Right atrium auricular region (tissue), 2 donors: Measurements from ENCODE around the gene LARP4. TPM values are rescaled to one million over a fixed set of nuclear protein-coding genes. Genes with fewer than 3 reads are reported as not detected.

Experiments used
- DNase-seq: peaks from one replicate; pipeline ENCODE4 v3.0.0-alpha.2; 2019; ENCODE audit warnings: low spot score
- H3K27ac ChIP-seq, 2 donors: fragments of 200-600 bp; sonication (generic); 1 replicate in 1 of 2; 2 replicates in 1 of 2; pipeline ENCODE4 v1.5.1; 2016 to 2019
- H3K27me3 ChIP-seq, 2 donors: fragments of 200-600 bp; sonication (generic); one replicate each; pipeline versions ENCODE4 v1.5.1 to v1.6.0; 2017 to 2019
- H3K36me3 ChIP-seq: fragments of 200-600 bp; sonication (generic); one replicate; pipeline ENCODE4 v1.5.1; 2016
- H3K4me1 ChIP-seq, 2 donors: fragments of 200-600 bp; sonication (generic); one replicate each; pipeline versions ENCODE4 v1.5.1 to v1.6.0; 2017 to 2019
- H3K4me3 ChIP-seq, 2 donors: fragments of 200-600 bp; sonication (generic); 1 replicate in 1 of 2; 2 replicates in 1 of 2; pipeline ENCODE4 v1.5.1; 2017 to 2019; ENCODE audit warnings: mild to moderate bottlenecking in 1 of 2, moderate library complexity in 1 of 2
- H3K9me3 ChIP-seq, 2 donors: fragments of 200-600 bp; sonication (generic); one replicate each; pipeline ENCODE4 v1.5.1; 2019
- total RNA-seq, 2 donors: library from RNA; depleted of rRNA; stranded (reverse); fragments of >200 nt; gene quantifications; one replicate each; pipeline ENCODE4 v1.1.0, GENCODE V29; 2016
- TF ChIP-seq, protein P1 (sequence below), 2 donors: fragments of 200-600 bp; sonication (generic); IDR thresholded peaks; one replicate each; pipeline ENCODE4 v1.5.1; 2019; ENCODE audit warnings: antibody characterized with exemption in 2 of 2

LARP4 gene
- total RNA-seq, 2 donors from 2014 or later: 42.9 to 43.0 TPM

DNA sequence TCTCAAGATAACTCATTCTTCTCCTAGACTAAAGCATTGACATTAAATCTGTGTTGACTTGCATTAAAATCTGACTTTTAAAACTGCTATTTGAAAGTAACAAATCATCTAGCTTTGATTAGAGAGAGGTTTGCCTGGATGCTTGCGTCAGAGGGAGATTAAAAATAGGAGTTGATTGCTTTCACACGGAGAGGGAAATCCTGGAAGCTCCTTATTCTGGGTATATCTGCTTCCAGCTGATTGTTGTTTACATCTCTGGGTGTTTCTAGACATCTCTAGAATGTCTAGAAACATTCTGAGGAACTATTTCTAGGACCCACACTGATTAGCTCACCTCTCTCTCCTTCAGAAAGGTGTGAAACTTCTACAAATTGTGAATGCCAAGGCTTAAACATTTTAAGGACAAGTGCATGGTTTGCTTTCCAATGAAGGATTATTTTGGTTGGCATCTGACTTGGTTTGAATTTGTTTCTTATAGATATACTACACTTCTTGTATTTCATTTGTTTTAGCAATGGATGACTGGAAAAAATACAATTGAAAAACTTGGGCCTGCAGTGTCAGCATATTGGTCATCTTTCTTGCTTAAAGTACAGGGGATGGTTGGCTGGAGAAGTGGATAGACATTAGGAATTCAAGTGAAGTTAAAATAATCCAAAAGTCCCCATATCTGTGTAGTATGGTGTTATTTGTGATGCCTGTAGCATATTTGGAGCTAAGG, 106.2 kb downstream of the LARP4 start:
- Histone ChIP-seq H3K9me3 (no peaks in the 10 kb centered on the region), H3K27ac (peak overlapping the region; percentile 98 to 99), H3K4me3 (peak overlapping the region; percentile 84 to 90), H3K36me3 (no peaks in the 10 kb centered on the region), H3K4me1 (peaks cover 0 to 57% of the 10 kb centered on the region in 2 donors), H3K27me3 (no peaks in the 10 kb centered on the region)
- TF ChIP-seq, protein P1, sequence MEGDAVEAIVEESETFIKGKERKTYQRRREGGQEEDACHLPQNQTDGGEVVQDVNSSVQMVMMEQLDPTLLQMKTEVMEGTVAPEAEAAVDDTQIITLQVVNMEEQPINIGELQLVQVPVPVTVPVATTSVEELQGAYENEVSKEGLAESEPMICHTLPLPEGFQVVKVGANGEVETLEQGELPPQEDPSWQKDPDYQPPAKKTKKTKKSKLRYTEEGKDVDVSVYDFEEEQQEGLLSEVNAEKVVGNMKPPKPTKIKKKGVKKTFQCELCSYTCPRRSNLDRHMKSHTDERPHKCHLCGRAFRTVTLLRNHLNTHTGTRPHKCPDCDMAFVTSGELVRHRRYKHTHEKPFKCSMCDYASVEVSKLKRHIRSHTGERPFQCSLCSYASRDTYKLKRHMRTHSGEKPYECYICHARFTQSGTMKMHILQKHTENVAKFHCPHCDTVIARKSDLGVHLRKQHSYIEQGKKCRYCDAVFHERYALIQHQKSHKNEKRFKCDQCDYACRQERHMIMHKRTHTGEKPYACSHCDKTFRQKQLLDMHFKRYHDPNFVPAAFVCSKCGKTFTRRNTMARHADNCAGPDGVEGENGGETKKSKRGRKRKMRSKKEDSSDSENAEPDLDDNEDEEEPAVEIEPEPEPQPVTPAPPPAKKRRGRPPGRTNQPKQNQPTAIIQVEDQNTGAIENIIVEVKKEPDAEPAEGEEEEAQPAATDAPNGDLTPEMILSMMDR (IDR thresholded peaks at IDR 0.05): no peak
- DNase-seq: no peak

DNA sequence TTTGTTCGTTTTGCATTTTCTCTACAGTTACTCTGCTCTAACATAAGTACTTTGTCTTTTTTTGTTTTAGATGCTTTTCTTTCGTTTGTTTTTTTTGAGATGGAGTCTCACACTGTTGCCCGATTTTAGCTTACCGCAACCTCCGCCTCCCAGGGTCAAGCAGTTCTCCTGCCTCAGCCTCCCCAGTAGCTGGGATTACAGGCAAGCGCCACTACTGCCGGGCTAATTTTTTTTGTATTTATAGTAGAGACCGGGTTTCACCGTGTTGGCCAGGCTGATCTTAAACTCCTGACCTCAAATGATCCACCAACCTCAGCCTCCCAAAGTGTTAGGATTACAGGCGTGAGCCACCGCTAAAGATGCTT, 106.8 kb downstream of the LARP4 start:
- H3K27ac ChIP-seq: no peak overlapping the region
- no peaks in the 10 kb centered on the region for H3K36me3 ChIP-seq
- TF ChIP-seq, protein P1 (IDR thresholded peaks at IDR 0.05): no peak
- peaks cover 0 to 57% of the 10 kb centered on the region in 2 donors for H3K4me1 ChIP-seq
- H3K27me3 ChIP-seq: no peaks in the 10 kb centered on the region
- no peak for DNase-seq
- no peak overlapping the region for H3K4me3 ChIP-seq
- H3K9me3 ChIP-seq: no peaks in the 10 kb centered on the region

DNA sequence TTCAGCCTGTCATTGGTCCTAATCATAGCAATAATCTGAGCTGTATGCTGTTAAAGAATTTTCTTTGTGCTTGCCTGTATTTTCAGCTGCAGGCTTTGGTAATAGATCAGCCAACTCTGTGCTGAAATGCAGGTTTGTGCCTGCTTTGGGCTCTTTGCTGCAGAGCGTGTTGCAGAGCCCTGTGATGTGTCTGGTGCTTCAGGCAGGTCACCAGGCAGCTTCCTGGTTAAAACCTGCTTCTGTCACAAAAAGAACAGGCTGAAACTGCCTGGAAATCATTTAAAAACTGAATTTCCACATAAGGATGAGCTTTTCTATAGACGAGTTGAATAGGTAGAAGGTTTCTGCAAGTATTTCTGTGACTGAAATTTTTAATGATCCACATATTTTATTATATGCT, 107.2 kb downstream of the LARP4 start:
- Histone ChIP-seq H3K4me1 (peaks cover 0 to 57% of the 10 kb centered on the region in 2 donors), H3K36me3 (no peaks in the 10 kb centered on the region), H3K9me3 (no peaks in the 10 kb centered on the region), H3K27me3 (no peaks in the 10 kb centered on the region), H3K27ac (no peak overlapping the region), H3K4me3 (no peak overlapping the region)
- DNase-seq: no peak
- TF ChIP-seq, protein P1 (IDR thresholded peaks at IDR 0.05): no peak

DNA sequence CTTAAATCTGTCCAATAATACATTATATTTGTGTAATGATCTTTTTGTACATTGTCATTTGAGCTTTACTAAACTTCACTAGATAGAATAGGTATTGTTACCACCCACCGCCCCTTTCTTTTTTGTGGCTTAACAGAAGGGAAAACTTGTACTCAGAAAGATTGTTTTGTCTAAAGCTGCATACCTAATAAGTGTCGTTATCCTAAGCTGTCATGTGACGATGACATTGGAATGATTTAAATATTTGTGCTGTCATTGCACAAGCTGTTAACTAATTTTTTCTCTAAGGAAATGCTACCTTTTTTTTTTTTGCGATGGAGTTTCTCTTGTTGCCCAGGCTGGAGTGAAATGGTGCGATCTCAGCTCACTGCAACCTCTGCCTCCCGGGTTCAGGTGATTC, 107.7 kb downstream of the LARP4 start:
- Histone ChIP-seq H3K9me3 (no peaks in the 10 kb centered on the region), H3K27ac (no peak overlapping the region), H3K4me3 (no peak overlapping the region), H3K4me1 (peaks cover 0 to 57% of the 10 kb centered on the region in 2 donors), H3K36me3 (no peaks in the 10 kb centered on the region), H3K27me3 (no peaks in the 10 kb centered on the region)
- TF ChIP-seq, protein P1 (IDR thresholded peaks at IDR 0.05): no peak
- DNase-seq: no peak

DNA sequence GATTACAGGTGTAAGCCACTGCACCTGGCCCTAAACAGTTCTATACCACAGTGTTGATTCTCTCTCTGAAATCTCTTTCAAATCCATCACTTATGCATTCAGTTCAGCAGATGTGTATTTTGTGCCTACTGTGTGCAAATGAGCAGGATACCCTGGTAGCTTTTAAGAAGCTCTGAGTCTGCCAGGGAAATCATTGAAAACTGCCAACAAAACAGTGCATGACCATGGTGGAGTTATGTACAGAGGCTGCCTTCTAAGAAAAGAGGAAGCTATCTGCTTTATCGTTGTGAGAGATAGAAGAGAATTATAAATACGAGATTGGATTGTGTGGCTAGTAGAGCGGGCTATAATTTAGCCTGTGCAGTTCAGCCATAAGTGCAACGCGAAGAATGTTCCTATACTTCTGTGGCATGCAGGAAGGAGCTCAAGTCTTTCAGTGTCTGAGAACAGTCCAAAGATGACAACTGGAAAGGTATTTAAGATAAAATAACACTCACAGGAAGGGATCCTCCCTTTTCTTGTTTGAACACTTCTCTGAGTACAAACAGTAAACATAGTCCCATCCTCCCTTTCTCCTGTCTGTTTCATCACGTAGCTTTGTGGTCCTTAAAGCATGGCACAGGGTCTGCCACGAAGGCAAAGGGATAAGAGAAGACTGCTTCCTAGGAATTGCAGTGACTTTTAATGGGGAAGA, 108.4 kb downstream of the LARP4 start:
- Histone ChIP-seq H3K9me3 (no peaks in the 10 kb centered on the region), H3K27ac (no peak overlapping the region), H3K27me3 (no peaks in the 10 kb centered on the region), H3K4me3 (no peak overlapping the region), H3K4me1 (peaks cover 0 to 57% of the 10 kb centered on the region in 2 donors), H3K36me3 (no peaks in the 10 kb centered on the region)
- DNase-seq: no peak
- TF ChIP-seq, protein P1 (IDR thresholded peaks at IDR 0.05): no peak
